Measurements from ENCODE around the gene MOV10L1. TPM values are rescaled to one million over a fixed set of nuclear protein-coding genes. Genes with fewer than 3 reads are reported as not detected.

The MOV10L1 gene
- total RNA-seq, 1 donor: not detected

GRCh38 chr22:50068096-50068495 is 21.7 kb upstream of the MOV10L1 start:
- Histone ChIP-seq H3K9me3 (ENCODE audit: low read depth, low read length) (no peaks in the 10 kb centered on the region), H3K27me3 (ENCODE audit: insufficient read depth, low read length) (no peaks in the 10 kb centered on the region), H3K4me1 (ENCODE audit: insufficient read depth, low read length) (no peaks in the 10 kb centered on the region), H3K4me3 (ENCODE audit: low read length) (no peak overlapping the region)

GRCh38 chr22:50070366-50070765 is 19.4 kb upstream of the MOV10L1 start:
- H3K27me3 ChIP-seq (ENCODE audit: insufficient read depth, low read length): no peaks in the 10 kb centered on the region
- H3K4me3 ChIP-seq (ENCODE audit: low read length): no peak overlapping the region
- no peaks in the 10 kb centered on the region for H3K4me1 ChIP-seq (ENCODE audit: insufficient read depth, low read length)
- no peaks in the 10 kb centered on the region for H3K9me3 ChIP-seq (ENCODE audit: low read depth, low read length)

GRCh38 chr22:50071432-50072166 is 18.2 kb upstream of the MOV10L1 start:
- Histone ChIP-seq H3K4me3 (ENCODE audit: low read length) (no peak overlapping the region), H3K27me3 (ENCODE audit: insufficient read depth, low read length) (no peaks in the 10 kb centered on the region), H3K4me1 (ENCODE audit: insufficient read depth, low read length) (no peaks in the 10 kb centered on the region), H3K9me3 (ENCODE audit: low read depth, low read length) (no peaks in the 10 kb centered on the region)

GRCh38 chr22:50072167-50072555 is 17.6 kb upstream of the MOV10L1 start:
- no peaks in the 10 kb centered on the region for H3K9me3 ChIP-seq (ENCODE audit: low read depth, low read length)
- no peak overlapping the region for H3K4me3 ChIP-seq (ENCODE audit: low read length)
- no peaks in the 10 kb centered on the region for H3K4me1 ChIP-seq (ENCODE audit: insufficient read depth, low read length)
- H3K27me3 ChIP-seq (ENCODE audit: insufficient read depth, low read length): no peaks in the 10 kb centered on the region

GRCh38 chr22:50072714-50073538 is 16.9 kb upstream of the MOV10L1 start:
- H3K9me3 ChIP-seq (ENCODE audit: low read depth, low read length): no peaks in the 10 kb centered on the region
- H3K4me1 ChIP-seq (ENCODE audit: insufficient read depth, low read length): no peaks in the 10 kb centered on the region
- no peak overlapping the region for H3K4me3 ChIP-seq (ENCODE audit: low read length)
- no peaks in the 10 kb centered on the region for H3K27me3 ChIP-seq (ENCODE audit: insufficient read depth, low read length)

GRCh38 chr22:50074056-50074455 is 15.8 kb upstream of the MOV10L1 start:
- no peak overlapping the region for H3K4me3 ChIP-seq (ENCODE audit: low read length)
- no peaks in the 10 kb centered on the region for H3K27me3 ChIP-seq (ENCODE audit: insufficient read depth, low read length)
- no peaks in the 10 kb centered on the region for H3K4me1 ChIP-seq (ENCODE audit: insufficient read depth, low read length)
- H3K9me3 ChIP-seq (ENCODE audit: low read depth, low read length): no peaks in the 10 kb centered on the region

- no peaks in the 10 kb centered on the region for H3K4me1 ChIP-seq (ENCODE audit: insufficient read depth, low read length)
- no peak overlapping the region for H3K4me3 ChIP-seq (ENCODE audit: low read length)
- no peaks in the 10 kb centered on the region for H3K9me3 ChIP-seq (ENCODE audit: low read depth, low read length)
- no peaks in the 10 kb centered on the region for H3K27me3 ChIP-seq (ENCODE audit: insufficient read depth, low read length)
Observed at GRCh38 chr22:50074551-50075530, 15.0 kb upstream of the MOV10L1 start.

- Histone ChIP-seq H3K9me3 (ENCODE audit: low read depth, low read length) (no peaks in the 10 kb centered on the region), H3K4me1 (ENCODE audit: insufficient read depth, low read length) (no peaks in the 10 kb centered on the region), H3K27me3 (ENCODE audit: insufficient read depth, low read length) (no peaks in the 10 kb centered on the region)
Observed at GRCh38 chr22:50076646-50077535, 12.9 kb upstream of the MOV10L1 start.

GRCh38 chr22:50078246-50078645 is 11.6 kb upstream of the MOV10L1 start:
- H3K4me1 ChIP-seq (ENCODE audit: insufficient read depth, low read length): peaks cover 2% of the 10 kb centered on the region
- H3K4me3 ChIP-seq (ENCODE audit: low read length): no peak overlapping the region
- no peaks in the 10 kb centered on the region for H3K9me3 ChIP-seq (ENCODE audit: low read depth, low read length)
- H3K27me3 ChIP-seq (ENCODE audit: insufficient read depth, low read length): no peaks in the 10 kb centered on the region

More at GRCh38 chr22:50076646-50077535, 12.9 kb upstream of the MOV10L1 start:
- H3K4me3 ChIP-seq (ENCODE audit: low read length): no peak overlapping the region

- Histone ChIP-seq H3K4me3 (ENCODE audit: low read length) (no peak overlapping the region), H3K27me3 (ENCODE audit: insufficient read depth, low read length) (no peaks in the 10 kb centered on the region), H3K4me1 (ENCODE audit: insufficient read depth, low read length) (peaks cover 7% of the 10 kb centered on the region), H3K9me3 (ENCODE audit: low read depth, low read length) (no peaks in the 10 kb centered on the region)
Observed at GRCh38 chr22:50078761-50079160, 11.0 kb upstream of the MOV10L1 start.

GRCh38 chr22:50080077-50080465 is 9.7 kb upstream of the MOV10L1 start:
- Histone ChIP-seq H3K27me3 (ENCODE audit: insufficient read depth, low read length) (no peaks in the 10 kb centered on the region), H3K9me3 (ENCODE audit: low read depth, low read length) (no peaks in the 10 kb centered on the region), H3K4me1 (ENCODE audit: insufficient read depth, low read length) (peaks cover 21% of the 10 kb centered on the region), H3K4me3 (ENCODE audit: low read length) (no peak overlapping the region)

GRCh38 chr22:50081426-50082196 is 8.2 kb upstream of the MOV10L1 start:
- H3K27me3 ChIP-seq (ENCODE audit: insufficient read depth, low read length): no peaks in the 10 kb centered on the region
- H3K4me1 ChIP-seq (ENCODE audit: insufficient read depth, low read length): peaks cover 22% of the 10 kb centered on the region
- H3K4me3 ChIP-seq (ENCODE audit: low read length): no peak overlapping the region
- no peaks in the 10 kb centered on the region for H3K9me3 ChIP-seq (ENCODE audit: low read depth, low read length)

- Histone ChIP-seq H3K4me3 (ENCODE audit: low read length) (no peak overlapping the region), H3K27me3 (ENCODE audit: insufficient read depth, low read length) (no peaks in the 10 kb centered on the region), H3K9me3 (ENCODE audit: low read depth, low read length) (no peaks in the 10 kb centered on the region), H3K4me1 (ENCODE audit: insufficient read depth, low read length) (peaks cover 22% of the 10 kb centered on the region)
Observed at GRCh38 chr22:50082197-50082715, 7.5 kb upstream of the MOV10L1 start.

All from mononuclear cell (primary cell).